ENCODE measurements around the gene CBLN3.

The CBLN3 gene

GRCh38 chr14:24438223-24439097 lies 9.0 kb upstream of the CBLN3 start:
- Histone ChIP-seq H3K36me3 (ENCODE audit: insufficient read depth, low read length) (peaks cover 48% of the 10 kb centered on the region), H3K9me3 (ENCODE audit: insufficient read depth, low read depth, low read length) (no peaks in the 10 kb centered on the region), H3K4me3 (ENCODE audit: low read length) (no peak overlapping the region), H3K27me3 (ENCODE audit: insufficient read depth, low read length) (no peaks in the 10 kb centered on the region), H3K9ac (ENCODE audit: low read depth, low read length) (no peak overlapping the region), H3K27ac (ENCODE audit: low read depth, low read length) (no peak overlapping the region), H3K4me1 (ENCODE audit: insufficient read depth, low read length) (peaks cover 6% of the 10 kb centered on the region)
- 83% methylated on average over 8 of the region's 9 CpGs for WGBS

GRCh38 chr14:24437736-24438067 lies 8.2 kb upstream of the CBLN3 start:
- Histone ChIP-seq H3K27ac (ENCODE audit: low read depth, low read length) (no peak overlapping the region), H3K4me3 (ENCODE audit: low read length) (no peak overlapping the region), H3K36me3 (ENCODE audit: insufficient read depth, low read length) (peaks cover 55% of the 10 kb centered on the region), H3K27me3 (ENCODE audit: insufficient read depth, low read length) (no peaks in the 10 kb centered on the region), H3K9me3 (ENCODE audit: insufficient read depth, low read depth, low read length) (no peaks in the 10 kb centered on the region), H3K9ac (ENCODE audit: low read depth, low read length) (no peak overlapping the region), H3K4me1 (ENCODE audit: insufficient read depth, low read length) (peaks cover 6% of the 10 kb centered on the region)
- WGBS, result 86% methylated on average over 2 of the region's 2 CpGs

- Histone ChIP-seq H3K36me3 (ENCODE audit: insufficient read depth, low read length) (peaks cover 58% of the 10 kb centered on the region), H3K9me3 (ENCODE audit: insufficient read depth, low read depth, low read length) (no peaks in the 10 kb centered on the region), H3K27me3 (ENCODE audit: insufficient read depth, low read length) (no peaks in the 10 kb centered on the region), H3K4me3 (ENCODE audit: low read length) (no peak overlapping the region), H3K9ac (ENCODE audit: low read depth, low read length) (no peak overlapping the region), H3K27ac (ENCODE audit: low read depth, low read length) (no peak overlapping the region), H3K4me1 (ENCODE audit: insufficient read depth, low read length) (peaks cover 6% of the 10 kb centered on the region)
- 85% methylated on average over 12 of the region's 12 CpGs for WGBS
Observed at GRCh38 chr14:24437020-24437735, 7.7 kb upstream of the CBLN3 start.

- WGBS, result 72% methylated on average over 5 of the region's 5 CpGs
- Histone ChIP-seq H3K4me1 (ENCODE audit: insufficient read depth, low read length) (peaks cover 4% of the 10 kb centered on the region), H3K4me3 (ENCODE audit: low read length) (no peak overlapping the region), H3K9me3 (ENCODE audit: insufficient read depth, low read depth, low read length) (no peaks in the 10 kb centered on the region), H3K9ac (ENCODE audit: low read depth, low read length) (no peak overlapping the region), H3K36me3 (ENCODE audit: insufficient read depth, low read length) (peaks cover 58% of the 10 kb centered on the region), H3K27me3 (ENCODE audit: insufficient read depth, low read length) (no peaks in the 10 kb centered on the region), H3K27ac (ENCODE audit: low read depth, low read length) (no peak overlapping the region)
Observed at GRCh38 chr14:24436355-24437019, 7.0 kb upstream of the CBLN3 start.

- Histone ChIP-seq H3K27me3 (ENCODE audit: insufficient read depth, low read length) (no peaks in the 10 kb centered on the region), H3K36me3 (ENCODE audit: insufficient read depth, low read length) (peaks cover 56% of the 10 kb centered on the region), H3K27ac (ENCODE audit: low read depth, low read length) (no peak overlapping the region), H3K9ac (ENCODE audit: low read depth, low read length) (no peak overlapping the region), H3K4me3 (ENCODE audit: low read length) (no peak overlapping the region), H3K9me3 (ENCODE audit: insufficient read depth, low read depth, low read length) (no peaks in the 10 kb centered on the region), H3K4me1 (ENCODE audit: insufficient read depth, low read length) (peaks cover 5% of the 10 kb centered on the region; the same call in 1 of the 2 replicates)
- WGBS, result 75% methylated on average over 6 of the region's 6 CpGs
Observed at GRCh38 chr14:24435998-24436354, 6.5 kb upstream of the CBLN3 start.

- Histone ChIP-seq H3K9me3 (ENCODE audit: insufficient read depth, low read depth, low read length) (no peaks in the 10 kb centered on the region), H3K4me1 (ENCODE audit: insufficient read depth, low read length) (peaks cover 7% of the 10 kb centered on the region; the same call in 1 of the 2 replicates), H3K9ac (ENCODE audit: low read depth, low read length) (no peak overlapping the region), H3K36me3 (ENCODE audit: insufficient read depth, low read length) (peaks cover 49% of the 10 kb centered on the region), H3K27me3 (ENCODE audit: insufficient read depth, low read length) (no peaks in the 10 kb centered on the region), H3K4me3 (ENCODE audit: low read length) (no peak overlapping the region), H3K27ac (ENCODE audit: low read depth, low read length) (no peak overlapping the region)
- 93% methylated on average over 2 of the region's 2 CpGs for WGBS
Observed at GRCh38 chr14:24435192-24435810, 5.8 kb upstream of the CBLN3 start.

- no peaks in the 10 kb centered on the region for H3K9me3 ChIP-seq (ENCODE audit: insufficient read depth, low read depth, low read length)
- H3K4me3 ChIP-seq (ENCODE audit: low read length), result no peak overlapping the region
- peaks cover 43% of the 10 kb centered on the region for H3K36me3 ChIP-seq (ENCODE audit: insufficient read depth, low read length)
- H3K27me3 ChIP-seq (ENCODE audit: insufficient read depth, low read length), result no peaks in the 10 kb centered on the region
- no peak overlapping the region for H3K9ac ChIP-seq (ENCODE audit: low read depth, low read length)
- H3K4me1 ChIP-seq (ENCODE audit: insufficient read depth, low read length), result peaks cover 7% of the 10 kb centered on the region; the same call in 1 of the 2 replicates
- H3K27ac ChIP-seq (ENCODE audit: low read depth, low read length), result no peak overlapping the region
- WGBS, result 87% methylated on average over 2 of the region's 3 CpGs
Observed at GRCh38 chr14:24434676-24435075, 5.2 kb upstream of the CBLN3 start.

GRCh38 chr14:24434036-24434435 lies 4.6 kb upstream of the CBLN3 start:
- Histone ChIP-seq H3K9me3 (ENCODE audit: insufficient read depth, low read depth, low read length) (no peaks in the 10 kb centered on the region), H3K4me3 (ENCODE audit: low read length) (no peak overlapping the region), H3K36me3 (ENCODE audit: insufficient read depth, low read length) (peaks cover 37% of the 10 kb centered on the region), H3K4me1 (ENCODE audit: insufficient read depth, low read length) (peaks cover 7% of the 10 kb centered on the region; the same call in 1 of the 2 replicates), H3K9ac (ENCODE audit: low read depth, low read length) (no peak overlapping the region), H3K27me3 (ENCODE audit: insufficient read depth, low read length) (peaks cover 5% of the 10 kb centered on the region), H3K27ac (ENCODE audit: low read depth, low read length) (no peak overlapping the region)
- WGBS, result 92% methylated on average over 7 of the region's 7 CpGs

- H3K27ac ChIP-seq (ENCODE audit: low read depth, low read length), result no peak overlapping the region
- no peak overlapping the region for H3K4me3 ChIP-seq (ENCODE audit: low read length)
Observed at GRCh38 chr14:24432259-24433131, 3.0 kb upstream of the CBLN3 start.

GRCh38 chr14:24431569-24432258 lies 2.2 kb upstream of the CBLN3 start:
- WGBS, result 48% methylated on average over 15 of the region's 15 CpGs
- no peak overlapping the region for H3K9ac ChIP-seq (ENCODE audit: low read depth, low read length)
- peaks cover 17% of the 10 kb centered on the region for H3K36me3 ChIP-seq (ENCODE audit: insufficient read depth, low read length)
- peaks cover 11% of the 10 kb centered on the region for H3K27me3 ChIP-seq (ENCODE audit: insufficient read depth, low read length)
- peaks cover 10% of the 10 kb centered on the region; the same call in 1 of the 2 replicates for H3K4me1 ChIP-seq (ENCODE audit: insufficient read depth, low read length)
- no peak overlapping the region; the same call in 1 of the 2 replicates for H3K27ac ChIP-seq (ENCODE audit: low read depth, low read length)
- H3K4me3 ChIP-seq (ENCODE audit: low read length), result peak overlapping the region; percentile 78; the same call in 1 of the 2 replicates
- no peaks in the 10 kb centered on the region for H3K9me3 ChIP-seq (ENCODE audit: insufficient read depth, low read depth, low read length)

More at GRCh38 chr14:24432259-24433131, 3.0 kb upstream of the CBLN3 start:
- H3K4me1 ChIP-seq (ENCODE audit: insufficient read depth, low read length), result peaks cover 7% of the 10 kb centered on the region; the same call in 1 of the 2 replicates
- H3K27me3 ChIP-seq (ENCODE audit: insufficient read depth, low read length), result peaks cover 11% of the 10 kb centered on the region
- no peaks in the 10 kb centered on the region for H3K9me3 ChIP-seq (ENCODE audit: insufficient read depth, low read depth, low read length)
- H3K36me3 ChIP-seq (ENCODE audit: insufficient read depth, low read length), result peaks cover 21% of the 10 kb centered on the region
- no peak overlapping the region for H3K9ac ChIP-seq (ENCODE audit: low read depth, low read length)
- 91% methylated on average over 24 of the region's 24 CpGs for WGBS

Data from HUES64 (cell line).